Ectodermal cell (in vitro differentiated cells): ENCODE data around the gene NOMO2.
A peak's percentile ranks its signal among the peaks of the same experiment; 100 is the strongest.
"Not testable (repeated sequence)": the region's sequence is repeated elsewhere in the genome, so short reads cannot be mapped to it uniquely, and the experiment has no call there.

Source experiments
- H3K27ac ChIP-seq: 2 replicates; pipeline ENCODE4 v1.7.0; 2013; ENCODE audit warnings: mild to moderate bottlenecking, low read depth, low read length; ENCODE audit not compliant: insufficient read depth, poor library complexity, severe bottlenecking
- H3K27me3 ChIP-seq: 2 replicates; pipeline ENCODE4 v1.7.0; 2013; ENCODE audit warnings: mild to moderate bottlenecking, low read length; ENCODE audit not compliant: insufficient read depth, control insufficient read depth, poor library complexity, severe bottlenecking
- H3K36me3 ChIP-seq: one replicate; pipeline ENCODE4 v1.7.0; 2013; ENCODE audit warnings: low read length; ENCODE audit not compliant: control insufficient read depth, insufficient read depth
- H3K4me1 ChIP-seq: one replicate; pipeline ENCODE4 v1.7.0; 2013; ENCODE audit warnings: low read length; ENCODE audit not compliant: control insufficient read depth, insufficient read depth
- H3K4me3 ChIP-seq: 2 replicates; pipeline ENCODE4 v1.7.0; 2013; ENCODE audit warnings: low read depth, low read length, control low read depth; ENCODE audit not compliant: insufficient read depth
- H3K9me3 ChIP-seq: 2 replicates; pipeline ENCODE4 v1.7.0; 2013; ENCODE audit warnings: mild to moderate bottlenecking, low read length, moderate library complexity; ENCODE audit not compliant: control insufficient read depth
- WGBS, 2 experiments: methylation state at CpG; one replicate each; pipeline ENCODE4 v1.1.7; 2013; ENCODE audit warnings: missing lambda C conversion rate in 2 of 2; 5-methylcytosine and 5-hydroxymethylcytosine counted together

NOMO2 gene

GRCh38 chr16:18401159-18401558, 160.7 kb downstream of the NOMO2 start:
- H3K27me3 ChIP-seq, H3K36me3 ChIP-seq, H3K9me3 ChIP-seq, H3K4me1 ChIP-seq, H3K27ac ChIP-seq: not testable (repeated sequence)
- peak overlapping the region; percentile 20 for H3K4me3 ChIP-seq
- 0% methylated on average over 11 to 12 of the region's 38 CpGs for WGBS, 2 experiments

- H3K27ac ChIP-seq, H3K9me3 ChIP-seq, H3K4me1 ChIP-seq, H3K27me3 ChIP-seq, H3K4me3 ChIP-seq, H3K36me3 ChIP-seq: not testable (repeated sequence)
- 92 to 94% methylated on average over 7 to 8 of the region's 31 CpGs for WGBS, 2 experiments
These were observed 167.5 kb downstream of the NOMO2 start for GRCh38 chr16:18394363-18394762.

- no CpG with 5 or more reads among the region's 43 CpGs for WGBS, 2 experiments
- H3K36me3 ChIP-seq, result not testable (repeated sequence)
These were observed 174.1 kb downstream of the NOMO2 start for GRCh38 chr16:18387767-18388166.

GRCh38 chr16:18386517-18386916, 175.4 kb downstream of the NOMO2 start:
- H3K27me3 ChIP-seq, H3K4me3 ChIP-seq, H3K9me3 ChIP-seq, H3K36me3 ChIP-seq, H3K4me1 ChIP-seq, H3K27ac ChIP-seq: not testable (repeated sequence)
- WGBS, 2 experiments, result 96 to 97% methylated on average over 12 to 14 of the region's 25 CpGs

More at GRCh38 chr16:18387767-18388166, 174.1 kb downstream of the NOMO2 start:
- H3K9me3 ChIP-seq, H3K4me3 ChIP-seq, H3K27ac ChIP-seq, H3K27me3 ChIP-seq, H3K4me1 ChIP-seq: not testable (repeated sequence)

- 97 to 99% methylated on average over 8 to 10 of the region's 33 CpGs for WGBS, 2 experiments
- not testable (repeated sequence) for H3K36me3 ChIP-seq, H3K27ac ChIP-seq, H3K4me1 ChIP-seq, H3K27me3 ChIP-seq, H3K9me3 ChIP-seq, H3K4me3 ChIP-seq
These were observed 176.6 kb downstream of the NOMO2 start for GRCh38 chr16:18385285-18385684.

GRCh38 chr16:18384869-18385268, 177.0 kb downstream of the NOMO2 start:
- not testable (repeated sequence) for H3K27ac ChIP-seq, H3K36me3 ChIP-seq, H3K4me3 ChIP-seq, H3K27me3 ChIP-seq, H3K4me1 ChIP-seq, H3K9me3 ChIP-seq
- 97 to 99% methylated on average over 5 to 14 of the region's 31 CpGs for WGBS, 2 experiments

- not testable (repeated sequence) for H3K27me3 ChIP-seq, H3K36me3 ChIP-seq, H3K27ac ChIP-seq, H3K4me1 ChIP-seq, H3K9me3 ChIP-seq, H3K4me3 ChIP-seq
- 95 to 98% methylated on average over 7 to 10 of the region's 25 CpGs for WGBS, 2 experiments
These were observed 177.7 kb downstream of the NOMO2 start for GRCh38 chr16:18384098-18384636.

GRCh38 chr16:18382696-18383095, 179.2 kb downstream of the NOMO2 start:
- not testable (repeated sequence) for H3K9me3 ChIP-seq, H3K27me3 ChIP-seq, H3K27ac ChIP-seq, H3K4me3 ChIP-seq, H3K36me3 ChIP-seq, H3K4me1 ChIP-seq
- WGBS, 2 experiments, result 94 to 96% methylated on average over 13 to 18 of the region's 28 CpGs
